Adrenal gland (tissue), 5 donors: ENCODE results near the gene TIGD4.

ENCODE experiments used
- CTCF ChIP-seq, 6 experiments: fragments of 450-650 bp in 4 of 6; fragments of 200-600 bp in 2 of 6; sonication (generic) in 1 of 6; IDR thresholded peaks; 1 replicate in 5 of 6; 2 replicates in 1 of 6; pipeline versions ENCODE4 v1.5.1 to v1.8.0; 2016 to 2021; ENCODE audit warnings: antibody characterized with exemption in 6 of 6, mild to moderate bottlenecking in 2 of 6, moderate library complexity in 1 of 6
- POLR2A ChIP-seq, 2 donors: fragments of 450-650 bp; IDR thresholded peaks; one replicate each; pipeline ENCODE4 v1.6.1; 2017; ENCODE audit warnings: antibody characterized with exemption in 2 of 2, mild to moderate bottlenecking in 2 of 2, moderate library complexity in 1 of 2
- donor health status: DM: no; HTN: no; CAD: no.

GRCh38 chr4:152723236-152723635 lies 56.3 kb downstream of the TIGD4 start:
- TF ChIP-seq CTCF (IDR thresholded peaks at IDR 0.05) (no peak), POLR2A (IDR thresholded peaks at IDR 0.05) (no peak)
